ENCODE data around the gene EXOC4. TPM values are rescaled to one million over a fixed set of nuclear protein-coding genes. Genes with fewer than 3 reads are reported as not detected.

The EXOC4 gene
- total RNA-seq, 2 donors from 2014 or later = 62.0 to 146 TPM

GRCh38 chr7:133572087-133572486, 319.2 kb downstream of the EXOC4 start:
- TF ChIP-seq POLR2A (IDR thresholded peaks at IDR 0.05) (no peak), CTCF (IDR thresholded peaks at IDR 0.05) (no peak)
- Histone ChIP-seq H3K27me3 (no peaks in the 10 kb centered on the region), H3K4me3 (no peak overlapping the region), H3K27ac (no peak overlapping the region), H3K36me3 (replicated peaks in 1 of 2; ENCODE audit: insufficient read depth in 1 of 2, low read depth in 2 of 2) (no peaks in the 10 kb centered on the region), H3K9me3 (no peaks in the 10 kb centered on the region), H3K4me1 (no peaks in the 10 kb centered on the region)
- DNase-seq (no peak), ATAC-seq (no peak)
- intact Hi-C loops (cut with DNase I) = no loop called here

- no peaks in the 10 kb centered on the region for H3K9me3 ChIP-seq
- H3K36me3 ChIP-seq (replicated peaks in 1 of 2; ENCODE audit: insufficient read depth in 1 of 2, low read depth in 2 of 2) = no peaks in the 10 kb centered on the region
- H3K27ac ChIP-seq = no peak overlapping the region
- intact Hi-C loops (cut with DNase I) = no loop called here
- 88 to 95% methylated on average over 1 of the region's 1 CpG for WGBS, 2 donors
- H3K27me3 ChIP-seq = no peaks in the 10 kb centered on the region
- DNase-seq (no peak), ATAC-seq (no peak)
- TF ChIP-seq CTCF (IDR thresholded peaks at IDR 0.05) (no peak), POLR2A (IDR thresholded peaks at IDR 0.05) (no peak)
- no peak overlapping the region for H3K4me3 ChIP-seq
- H3K4me1 ChIP-seq = no peaks in the 10 kb centered on the region
These were observed 320.0 kb downstream of the EXOC4 start for GRCh38 chr7:133572843-133573242.

- Histone ChIP-seq H3K4me1 (no peaks in the 10 kb centered on the region), H3K4me3 (no peak overlapping the region), H3K36me3 (replicated peaks in 1 of 2; ENCODE audit: insufficient read depth in 1 of 2, low read depth in 2 of 2) (no peaks in the 10 kb centered on the region), H3K9me3 (no peaks in the 10 kb centered on the region), H3K27ac (no peak overlapping the region), H3K27me3 (no peaks in the 10 kb centered on the region)
- 87 to 92% methylated on average over 4 of the region's 4 CpGs for WGBS, 2 donors
- DNase-seq (no peak), ATAC-seq (no peak)
- TF ChIP-seq CTCF (IDR thresholded peaks at IDR 0.05) (no peak), POLR2A (IDR thresholded peaks at IDR 0.05) (no peak)
- intact Hi-C loops (cut with DNase I) = no loop called here
These were observed 320.8 kb downstream of the EXOC4 start for GRCh38 chr7:133573554-133574265.

GRCh38 chr7:133575726-133576440, 323.0 kb downstream of the EXOC4 start:
- H3K36me3 ChIP-seq (replicated peaks in 1 of 2; ENCODE audit: insufficient read depth in 1 of 2, low read depth in 2 of 2) = no peaks in the 10 kb centered on the region
- ATAC-seq (no peak), DNase-seq (no peak)
- H3K4me1 ChIP-seq = no peaks in the 10 kb centered on the region
- intact Hi-C loops (cut with DNase I) = no loop called here
- WGBS, 2 donors = 50 to 60% methylated on average over 4 of the region's 4 CpGs
- no peaks in the 10 kb centered on the region for H3K27me3 ChIP-seq
- no peaks in the 10 kb centered on the region for H3K9me3 ChIP-seq
- H3K27ac ChIP-seq = no peak overlapping the region
- no peak overlapping the region for H3K4me3 ChIP-seq
- TF ChIP-seq CTCF (IDR thresholded peaks at IDR 0.05) = no peak
- TF ChIP-seq POLR2A (IDR thresholded peaks at IDR 0.05) = no peak
